HPDE6-E6E7 (cell line): ENCODE results near the gene ODAD3.
"Not testable (repeated sequence)": the region's sequence is repeated elsewhere in the genome, so short reads cannot be mapped to it uniquely, and the experiment has no call there.

ENCODE experiments used
- DNase-seq: peaks from one replicate; pipeline ENCODE4 v3.0.0; 2011; ENCODE audit warnings: missing footprints; ENCODE audit errors: extremely low spot score

ODAD3 gene

GRCh38 chr19:11405846-11406643 lies 28.9 kb downstream of the ODAD3 start:
- no peak for DNase-seq

- DNase-seq, result no peak
These were observed 30.2 kb downstream of the ODAD3 start for GRCh38 chr19:11404588-11405222.

GRCh38 chr19:11401808-11402543 lies 32.9 kb downstream of the ODAD3 start:
- DNase-seq, result no peak

- no peak for DNase-seq
These were observed 34.1 kb downstream of the ODAD3 start for GRCh38 chr19:11400798-11401197.

GRCh38 chr19:11399667-11400066 lies 35.3 kb downstream of the ODAD3 start:
- DNase-seq, result no peak

- no peak for DNase-seq
These were observed 37.8 kb downstream of the ODAD3 start for GRCh38 chr19:11397089-11397610.

GRCh38 chr19:11390933-11391680 lies 43.8 kb downstream of the ODAD3 start:
- no peak for DNase-seq

GRCh38 chr19:11390359-11390758 lies 44.6 kb downstream of the ODAD3 start:
- DNase-seq, result no peak

GRCh38 chr19:11387162-11388034 lies 47.5 kb downstream of the ODAD3 start:
- DNase-seq, result no peak

- DNase-seq, result no peak
These were observed 50.2 kb downstream of the ODAD3 start for GRCh38 chr19:11384778-11385129.

- DNase-seq, result no peak
These were observed 51.2 kb downstream of the ODAD3 start for GRCh38 chr19:11383706-11384048.

GRCh38 chr19:11382898-11383705 lies 51.8 kb downstream of the ODAD3 start:
- no peak for DNase-seq

GRCh38 chr19:11380653-11381537 lies 54.0 kb downstream of the ODAD3 start:
- DNase-seq, result peak; percentile 99

GRCh38 chr19:11379857-11380350 lies 55.0 kb downstream of the ODAD3 start:
- no peak for DNase-seq

- not testable (repeated sequence) for DNase-seq
These were observed 55.6 kb downstream of the ODAD3 start for GRCh38 chr19:11379269-11379845.

- peak; percentile 81 for DNase-seq
These were observed 56.4 kb downstream of the ODAD3 start for GRCh38 chr19:11378319-11379189.

- DNase-seq, result no peak
These were observed 57.2 kb downstream of the ODAD3 start for GRCh38 chr19:11377756-11378155.
